Adrenal gland (tissue), 5 donors: ENCODE data around the gene USP14.

ENCODE experiments used
- CTCF ChIP-seq, 6 experiments: fragments of 450-650 bp in 4 of 6; fragments of 200-600 bp in 2 of 6; sonication (generic) in 1 of 6; IDR thresholded peaks; 1 replicate in 5 of 6; 2 replicates in 1 of 6; pipeline versions ENCODE4 v1.5.1 to v1.8.0; 2016 to 2021; ENCODE audit warnings: antibody characterized with exemption in 6 of 6, mild to moderate bottlenecking in 2 of 6, moderate library complexity in 1 of 6
- POLR2A ChIP-seq, 2 donors: fragments of 450-650 bp; IDR thresholded peaks; one replicate each; pipeline ENCODE4 v1.6.1; 2017; ENCODE audit warnings: antibody characterized with exemption in 2 of 2, mild to moderate bottlenecking in 2 of 2, moderate library complexity in 1 of 2
- donor health status: DM: no; HTN: no; CAD: no.

- TF ChIP-seq CTCF (IDR thresholded peaks at IDR 0.05) (no peak), POLR2A (IDR thresholded peaks at IDR 0.05) (no peak)
These were observed 14.0 kb downstream of the USP14 start for GRCh38 chr18:172361-172760.
